SHP77 treated with DMSO at 0.1 percent for 48 hours (cell line): ENCODE data around the gene SLC39A13.

Experiments
- DNase-seq: peaks from one replicate; lab custom pipeline; 2025; lab: John Stamatoyannopoulos, UW

The SLC39A13 gene

GRCh38 chr11:47384498-47384897 lies 23.9 kb upstream of the SLC39A13 start:
- no peak for DNase-seq

- no peak for DNase-seq
Measured at GRCh38 chr11:47387944-47388696, 20.3 kb upstream of the SLC39A13 start.

GRCh38 chr11:47388697-47389576 lies 19.5 kb upstream of the SLC39A13 start:
- no peak for DNase-seq

DNA sequence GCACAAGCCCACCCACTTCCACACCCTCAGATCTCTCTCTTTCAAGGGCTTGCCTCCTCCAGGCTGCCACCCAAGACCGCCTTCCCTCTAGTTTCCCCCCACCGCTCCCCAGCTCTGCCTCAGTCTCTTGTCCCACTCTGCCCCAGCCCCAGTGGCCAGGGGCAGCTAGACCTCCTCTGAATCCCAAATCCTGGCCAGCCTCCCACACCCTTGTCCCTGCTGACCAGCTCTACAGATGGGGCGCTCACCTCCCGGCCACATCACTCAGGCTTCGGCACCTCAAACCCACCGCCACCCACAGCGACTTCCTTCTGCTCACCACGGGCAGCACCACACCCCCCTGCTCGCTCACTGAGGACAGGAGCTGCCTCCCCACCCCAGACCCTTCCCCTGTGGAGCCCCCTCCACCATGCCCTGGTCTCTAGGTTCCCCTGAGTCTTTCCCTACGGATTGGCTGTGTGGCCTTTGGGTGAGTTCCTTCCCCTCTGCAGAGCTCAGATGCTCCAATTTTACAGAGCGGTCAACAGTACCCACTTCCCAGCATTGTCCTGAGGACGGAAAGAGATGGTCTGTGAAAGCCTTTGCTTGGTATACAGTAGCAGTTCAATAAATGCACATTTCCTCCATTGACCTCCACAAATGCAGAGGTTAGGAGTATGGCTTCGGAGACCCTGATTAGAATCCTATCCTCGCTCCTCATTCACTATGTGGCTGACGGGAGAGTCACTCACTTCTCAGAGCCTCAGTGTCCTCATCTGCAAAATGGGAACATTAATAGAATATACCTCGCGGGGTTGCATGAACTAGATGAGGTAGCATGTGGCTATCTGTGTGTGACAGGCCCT lies 18.6 kb upstream of the SLC39A13 start:
- DNase-seq, result no peak

DNA sequence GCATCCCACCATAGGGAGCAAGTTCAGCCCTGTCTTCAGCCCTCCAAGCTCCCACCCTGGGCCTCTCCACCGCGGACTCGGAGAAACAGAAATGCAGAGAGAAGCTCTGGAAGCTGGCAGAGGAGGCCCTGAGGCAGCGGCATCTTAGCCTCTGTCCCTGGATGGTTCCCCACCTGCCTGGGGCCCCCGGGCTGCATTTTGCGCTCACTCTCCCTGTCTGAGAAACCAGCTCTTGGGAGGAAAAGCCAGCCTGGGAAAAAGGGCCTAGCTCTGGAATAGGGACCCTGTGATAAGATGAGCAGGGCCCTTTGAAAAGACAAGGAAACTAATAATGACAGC lies 18.0 kb upstream of the SLC39A13 start:
- DNase-seq, result no peak

DNA sequence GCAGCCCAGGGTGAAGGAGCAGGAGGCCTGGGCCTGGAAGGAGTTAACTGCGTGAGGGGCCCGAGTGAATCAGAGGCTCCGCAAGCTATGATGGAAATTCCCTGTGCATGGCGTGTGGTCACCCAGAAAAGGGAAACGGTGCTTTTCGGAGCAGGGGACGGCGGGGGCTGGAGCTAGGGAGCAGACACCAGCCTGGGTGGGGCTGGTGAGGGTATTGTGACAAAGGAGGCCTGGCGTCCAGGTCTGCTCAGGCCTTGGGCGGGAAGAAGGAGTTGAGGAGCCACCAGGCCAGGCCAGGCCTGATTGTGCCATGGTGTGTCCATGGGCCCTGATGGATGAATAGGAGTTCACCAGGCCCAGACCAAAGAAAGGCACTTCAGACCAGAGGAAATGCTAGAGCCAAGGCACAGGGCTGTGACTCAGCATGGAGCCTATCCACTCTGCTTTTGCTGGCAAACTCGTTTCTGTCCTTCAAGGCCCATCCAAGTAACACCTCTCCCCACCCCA lies 17.3 kb upstream of the SLC39A13 start:
- DNase-seq, result no peak

GRCh38 chr11:47391711-47392432 lies 16.5 kb upstream of the SLC39A13 start:
- DNase-seq, result no peak

- no peak for DNase-seq
Measured at GRCh38 chr11:47392546-47393162, 15.7 kb upstream of the SLC39A13 start.

GRCh38 chr11:47393163-47394049 lies 15.0 kb upstream of the SLC39A13 start:
- no peak for DNase-seq

- no peak for DNase-seq
Measured at GRCh38 chr11:47394050-47394321, 14.4 kb upstream of the SLC39A13 start.

DNA sequence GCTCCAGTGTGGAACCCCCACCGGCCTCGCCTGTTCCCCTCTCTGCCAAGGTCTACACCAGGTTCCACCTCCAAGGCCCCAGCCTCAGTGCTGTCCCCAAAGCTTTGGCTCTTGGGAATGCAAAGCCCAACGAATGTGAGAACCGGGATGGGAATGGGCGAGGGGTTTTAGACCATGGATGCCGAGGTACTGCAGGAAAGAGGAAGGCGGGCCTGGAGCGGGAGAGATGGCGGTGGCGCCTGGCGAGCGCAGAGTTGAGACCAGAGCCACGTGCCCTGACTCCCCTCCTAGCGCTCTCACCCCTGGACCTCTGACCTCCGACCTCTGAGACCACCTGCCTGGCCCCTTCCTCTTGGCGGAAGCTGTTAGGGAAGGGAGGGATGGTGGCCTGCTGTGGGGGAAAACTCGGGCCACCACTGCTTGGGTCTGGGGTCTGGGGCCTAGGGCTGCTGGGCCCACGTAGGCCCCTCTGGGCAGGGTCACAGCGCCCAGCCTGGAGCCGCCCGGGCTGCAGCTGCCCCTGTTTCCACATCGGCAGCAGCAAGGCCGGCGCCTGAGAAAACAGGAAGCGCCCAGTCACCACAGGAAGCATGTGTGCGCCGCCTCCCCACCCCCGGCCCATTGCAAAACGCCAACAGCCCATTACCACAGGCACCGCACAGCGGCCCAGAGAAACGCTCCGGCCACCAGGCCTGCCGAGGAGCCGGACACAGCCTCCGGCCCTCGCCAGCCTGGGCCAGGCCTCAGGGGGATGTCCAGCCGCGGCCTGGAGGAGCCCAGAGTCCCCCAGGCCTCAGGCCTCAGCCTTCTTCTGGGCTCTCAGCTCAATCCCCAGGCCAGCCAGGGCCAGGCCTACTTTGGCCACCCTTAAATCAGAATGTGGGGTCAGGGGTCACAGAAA lies 13.8 kb upstream of the SLC39A13 start:
- no peak for DNase-seq

DNA sequence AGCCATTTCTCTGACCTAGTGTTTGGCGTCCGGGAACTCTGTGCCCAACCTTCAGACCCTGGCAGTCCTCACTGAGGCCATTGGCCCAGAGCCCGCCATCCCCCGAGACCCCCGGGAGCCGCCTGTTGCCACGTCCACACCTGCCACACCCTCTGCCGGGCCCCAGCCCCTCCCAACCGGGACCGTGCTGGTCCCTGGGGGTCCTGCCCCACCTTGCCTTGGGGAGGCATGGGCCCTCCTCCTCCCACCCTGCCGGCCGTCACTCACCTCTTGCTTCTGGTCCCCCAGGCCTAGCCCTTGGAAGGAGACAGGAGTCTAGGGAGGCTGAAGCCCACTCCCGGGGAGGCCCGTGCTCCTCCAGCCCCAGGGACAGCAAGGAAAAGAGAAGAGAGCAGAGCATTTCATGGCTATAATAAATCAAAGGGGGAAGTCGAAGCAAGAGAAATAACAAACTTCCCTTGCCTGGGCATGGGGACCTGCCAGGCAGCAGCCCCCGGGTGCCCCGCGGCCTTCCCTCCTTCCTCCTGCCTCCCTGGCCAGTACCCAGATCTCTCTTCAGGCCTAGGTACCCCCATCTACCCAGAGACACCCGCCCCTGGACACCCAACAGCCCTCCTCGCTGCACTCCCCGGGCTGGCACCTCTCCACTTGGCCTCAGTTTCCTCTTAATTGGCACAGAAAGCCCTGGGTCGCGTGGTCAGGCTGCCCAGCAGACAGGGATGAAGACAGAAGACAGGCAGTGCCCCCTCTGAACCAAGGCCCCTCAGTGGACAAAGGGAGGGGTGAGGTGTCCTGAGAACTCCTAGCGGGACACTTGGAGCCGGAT lies 13.0 kb upstream of the SLC39A13 start:
- no peak for DNase-seq

DNA sequence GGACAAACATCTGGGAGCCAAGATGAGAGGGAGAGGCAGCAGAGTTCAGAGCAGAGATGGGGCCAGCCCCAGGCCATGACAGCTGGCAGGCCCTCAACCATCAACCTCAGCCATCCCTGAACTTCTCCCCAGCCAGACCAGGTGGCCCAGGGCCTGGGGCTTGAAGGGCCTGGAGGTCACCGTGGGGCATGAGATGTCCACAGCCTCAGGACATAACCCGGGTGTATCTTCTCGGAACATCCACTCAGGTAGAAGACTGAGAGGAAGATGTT lies 12.4 kb upstream of the SLC39A13 start:
- no peak for DNase-seq

GRCh38 chr11:47398011-47398410 lies 10.4 kb upstream of the SLC39A13 start:
- DNase-seq, result no peak

GRCh38 chr11:47398551-47398950 lies 9.8 kb upstream of the SLC39A13 start:
- DNase-seq, result no peak

GRCh38 chr11:47399860-47400767 lies 8.3 kb upstream of the SLC39A13 start:
- no peak for DNase-seq

DNA sequence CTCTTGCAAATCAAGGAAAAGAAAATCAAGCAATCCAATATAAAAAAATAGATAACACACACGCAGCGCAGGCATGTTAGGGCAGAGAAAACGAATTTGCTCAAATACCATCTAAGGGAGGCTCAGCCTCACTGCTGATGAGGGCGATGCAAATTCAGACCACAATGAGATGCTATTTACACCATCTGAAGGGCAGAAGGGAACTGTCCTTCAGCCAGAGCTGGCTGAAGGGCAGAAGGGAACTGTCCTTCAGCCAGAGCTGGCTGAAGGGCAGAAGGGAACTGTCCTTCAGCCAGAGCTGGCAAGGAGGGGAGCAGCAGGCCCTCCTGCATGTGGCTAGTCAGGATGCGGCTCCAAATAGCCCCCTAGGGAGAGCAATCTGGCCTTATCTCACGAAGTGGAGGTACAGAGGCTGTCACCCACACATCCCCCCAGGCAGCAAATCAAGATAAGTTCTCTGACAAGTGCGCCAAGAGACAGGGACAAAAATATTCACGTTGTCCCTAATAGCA lies 7.6 kb upstream of the SLC39A13 start:
- no peak for DNase-seq
